Measurements from ENCODE around the gene GALNS.

GRCh38 chr16:88894681-88895300 is 38.0 kb upstream of the GALNS start:
- TF ChIP-seq, protein P1, sequence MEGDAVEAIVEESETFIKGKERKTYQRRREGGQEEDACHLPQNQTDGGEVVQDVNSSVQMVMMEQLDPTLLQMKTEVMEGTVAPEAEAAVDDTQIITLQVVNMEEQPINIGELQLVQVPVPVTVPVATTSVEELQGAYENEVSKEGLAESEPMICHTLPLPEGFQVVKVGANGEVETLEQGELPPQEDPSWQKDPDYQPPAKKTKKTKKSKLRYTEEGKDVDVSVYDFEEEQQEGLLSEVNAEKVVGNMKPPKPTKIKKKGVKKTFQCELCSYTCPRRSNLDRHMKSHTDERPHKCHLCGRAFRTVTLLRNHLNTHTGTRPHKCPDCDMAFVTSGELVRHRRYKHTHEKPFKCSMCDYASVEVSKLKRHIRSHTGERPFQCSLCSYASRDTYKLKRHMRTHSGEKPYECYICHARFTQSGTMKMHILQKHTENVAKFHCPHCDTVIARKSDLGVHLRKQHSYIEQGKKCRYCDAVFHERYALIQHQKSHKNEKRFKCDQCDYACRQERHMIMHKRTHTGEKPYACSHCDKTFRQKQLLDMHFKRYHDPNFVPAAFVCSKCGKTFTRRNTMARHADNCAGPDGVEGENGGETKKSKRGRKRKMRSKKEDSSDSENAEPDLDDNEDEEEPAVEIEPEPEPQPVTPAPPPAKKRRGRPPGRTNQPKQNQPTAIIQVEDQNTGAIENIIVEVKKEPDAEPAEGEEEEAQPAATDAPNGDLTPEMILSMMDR (IDR thresholded peaks at IDR 0.05; ENCODE audit: borderline replicate concordance, extremely low read depth, low read length, poor library complexity, severe bottlenecking) = no peak
- no peak for TF ChIP-seq EZH2 (IDR thresholded peaks at IDR 0.05; ENCODE audit: borderline replicate concordance, low read depth, low read length, severe bottlenecking)

Data from DND-41 (cell line).